ENCODE measurements around the gene CLDN20.

DNA sequence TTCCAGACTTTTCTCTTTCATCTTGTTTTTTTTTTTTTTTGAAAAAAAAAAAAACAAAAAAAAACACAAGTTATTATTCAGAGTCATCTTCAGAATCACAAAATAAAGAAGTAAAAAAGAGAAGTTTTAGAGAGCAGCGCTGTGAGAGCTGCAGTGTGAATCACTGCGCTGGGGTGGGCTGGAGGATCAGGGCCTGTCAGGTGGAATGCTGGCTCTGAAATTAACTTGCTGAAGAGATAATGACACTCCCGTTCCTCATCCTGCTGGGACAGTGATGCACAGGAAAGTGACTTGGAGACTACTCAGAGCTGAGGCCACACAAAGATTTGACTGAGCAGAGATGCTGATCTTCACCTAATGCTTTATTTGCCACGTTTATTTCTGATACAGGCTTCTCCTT is 42.7 kb upstream of the CLDN20 start:
- TF ChIP-seq CTCF (IDR thresholded peaks at IDR 0.05; ENCODE audit: insufficient read depth, low read length, poor library complexity, severe bottlenecking) (no peak), EZH2phosphoT487 (conservative IDR thresholded peaks at IDR 0.05; ENCODE audit: low read length) (no peak)

All from SU-DHL-6 (cell line).